ENCODE data around the gene GDPD4.
"Not testable (repeated sequence)": the region's sequence is repeated elsewhere in the genome, so short reads cannot be mapped to it uniquely, and the experiment has no call there.

The GDPD4 gene, protein sequence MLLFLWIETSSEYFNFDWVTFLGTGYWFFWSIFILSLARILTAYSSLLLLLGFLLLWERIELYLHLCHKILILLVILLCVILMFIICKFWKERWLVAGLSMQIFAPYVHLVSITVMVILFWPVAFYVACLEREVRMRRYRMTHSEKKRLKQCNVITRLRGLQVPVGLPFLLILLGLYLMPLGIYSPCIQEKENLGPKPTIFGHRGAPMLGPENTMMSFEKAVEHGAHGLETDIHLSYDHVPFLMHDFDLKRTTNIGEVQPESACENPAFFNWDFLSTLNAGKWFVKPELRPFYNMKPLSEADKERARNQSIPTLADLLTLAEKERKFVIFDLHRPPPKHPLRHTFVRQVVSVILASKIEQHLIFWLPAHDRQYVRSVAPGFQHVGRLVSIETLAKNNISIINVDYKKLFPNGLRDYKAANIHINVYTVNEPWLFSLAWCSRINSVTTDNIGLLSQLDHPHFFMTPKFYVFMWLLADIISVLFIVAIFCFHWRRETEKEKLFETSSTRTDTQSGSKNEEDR

DNA sequence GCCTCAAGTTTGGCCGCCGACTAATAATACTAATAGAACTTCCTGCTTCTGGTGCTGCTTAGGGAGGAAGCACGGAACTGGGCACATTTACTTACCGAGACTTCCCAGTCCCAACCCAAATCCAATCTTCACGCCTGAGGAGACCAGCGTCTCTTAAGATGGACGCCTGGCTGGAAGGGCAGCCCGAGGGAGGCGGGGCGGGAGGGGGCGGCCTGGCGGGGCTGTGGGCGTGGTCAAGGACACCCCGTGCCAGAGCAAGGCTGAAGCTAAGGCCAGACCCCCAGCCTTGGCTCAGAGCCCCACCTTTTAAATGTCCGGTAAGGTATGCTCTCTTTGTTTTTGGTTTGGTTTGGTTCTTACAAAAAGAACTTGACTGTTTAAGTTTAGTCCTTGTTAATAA is at the start of gene GDPD4:
TSS of gene GDPD4 (minus strand) at position 177 of the 400 bp plus-strand sequence. CDS start 16,549 bp downstream, outside the sequence.
- DNase-seq = no peak

DNA sequence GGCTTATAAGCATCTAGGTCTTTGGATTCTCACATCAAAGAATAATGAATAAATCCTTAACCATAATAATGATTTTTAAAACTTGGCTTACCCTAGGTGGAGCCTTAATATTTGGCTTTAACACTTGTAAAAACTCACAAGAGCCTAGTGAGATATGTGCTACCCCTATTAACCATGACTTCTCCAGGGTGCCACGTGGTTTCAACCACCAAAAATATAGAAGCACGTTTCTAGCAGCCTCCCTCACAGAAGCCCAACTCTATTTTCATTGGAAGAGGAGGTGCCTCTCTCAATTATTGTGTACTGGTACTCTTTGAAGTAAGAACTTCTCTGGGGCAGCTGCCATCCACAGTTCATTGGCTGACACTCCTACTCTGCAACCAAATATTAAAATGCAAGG is 46.5 kb upstream of the GDPD4 start:
- no peak for DNase-seq

DNA sequence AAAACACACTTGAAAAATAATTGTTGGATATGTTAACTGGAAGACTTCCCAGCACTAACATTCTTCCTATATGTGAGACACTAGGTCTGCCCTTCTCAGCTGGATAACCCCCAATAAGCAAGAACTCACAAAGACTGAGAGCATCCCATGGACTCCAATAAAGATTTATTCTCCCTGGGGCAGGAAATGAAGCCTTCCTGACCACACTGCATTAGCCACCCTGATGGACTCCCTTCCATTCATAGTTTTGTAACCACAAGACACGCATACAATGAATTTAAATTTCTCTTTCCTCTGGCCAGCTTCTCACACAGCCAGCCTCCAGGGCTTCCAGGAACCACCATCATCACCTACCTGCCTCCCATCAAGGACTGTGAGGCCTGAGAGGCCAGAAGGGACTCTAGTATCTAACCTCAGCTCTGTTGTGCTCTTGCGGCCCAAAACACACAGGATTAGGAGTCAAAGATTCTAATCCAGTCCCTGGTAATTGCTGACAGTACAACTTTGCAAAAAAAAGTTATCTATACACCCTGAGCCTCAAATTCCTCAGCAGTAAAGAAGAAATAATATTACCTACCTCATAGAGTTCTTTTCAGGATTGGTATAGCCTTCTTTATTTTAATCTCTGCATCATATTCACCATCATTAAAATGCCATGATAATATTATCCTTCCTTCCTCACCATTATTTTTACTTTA is 45.6 kb upstream of the GDPD4 start:
- DNase-seq = no peak

DNA sequence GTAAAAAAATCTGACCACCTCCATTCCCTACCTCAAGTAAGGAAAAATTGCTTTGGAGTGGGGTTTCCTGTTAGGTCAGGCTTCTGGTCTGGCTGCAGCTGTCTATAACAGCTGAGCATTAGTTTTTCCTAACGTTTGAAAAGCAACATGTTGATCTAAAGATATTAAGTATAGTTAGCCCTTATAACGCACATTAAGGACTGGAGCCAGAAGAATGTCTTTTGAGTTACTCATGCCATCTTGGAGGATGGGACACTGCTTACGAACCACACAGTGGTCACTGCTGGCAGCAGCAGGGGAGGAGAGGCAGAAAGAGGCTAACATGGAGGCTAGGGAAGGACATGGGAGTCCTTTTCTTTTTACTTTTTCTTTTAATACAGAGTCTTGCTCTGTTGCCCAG is 44.1 kb upstream of the GDPD4 start:
- no peak for DNase-seq

DNA sequence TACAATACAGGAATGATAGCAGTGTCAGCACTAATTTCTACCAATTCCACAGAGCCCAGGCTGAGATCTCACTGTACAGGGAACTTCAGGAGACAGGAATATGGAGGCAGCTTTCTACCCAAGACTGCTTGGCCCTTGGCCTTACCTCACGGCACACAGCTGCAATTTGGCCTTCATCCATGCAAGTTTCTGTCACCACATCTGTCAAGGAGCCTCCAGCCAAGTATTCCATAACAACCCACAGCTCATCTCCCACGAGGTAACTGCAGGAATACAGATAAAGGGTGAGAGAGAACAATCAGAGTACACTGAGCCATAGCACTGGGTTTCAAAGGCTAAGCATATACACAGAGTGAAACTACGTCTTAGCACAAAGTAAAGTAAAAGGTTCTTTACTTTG is 39.0 kb upstream of the GDPD4 start:
- DNase-seq = no peak

DNA sequence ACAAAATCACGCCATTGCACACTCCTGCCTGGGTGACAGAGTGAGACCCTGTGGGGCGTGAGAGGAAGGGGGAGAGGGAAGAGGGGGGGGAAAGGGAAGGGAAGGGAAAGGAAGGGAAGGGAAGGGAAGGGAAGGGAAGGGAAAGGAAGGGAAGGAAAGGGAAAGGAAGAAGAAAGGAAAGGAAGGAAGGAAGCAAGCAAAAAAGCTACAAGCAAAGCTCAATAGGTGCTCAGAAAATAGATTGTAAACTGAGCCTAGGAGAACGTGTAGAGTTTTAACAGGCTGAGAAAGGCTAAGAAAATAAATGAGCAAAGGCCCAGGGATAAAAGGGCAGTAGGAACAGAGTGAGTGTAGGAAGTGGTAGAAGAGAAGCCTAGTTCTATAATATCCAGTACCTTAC is 30.8 kb upstream of the GDPD4 start:
- no peak for DNase-seq

DNA sequence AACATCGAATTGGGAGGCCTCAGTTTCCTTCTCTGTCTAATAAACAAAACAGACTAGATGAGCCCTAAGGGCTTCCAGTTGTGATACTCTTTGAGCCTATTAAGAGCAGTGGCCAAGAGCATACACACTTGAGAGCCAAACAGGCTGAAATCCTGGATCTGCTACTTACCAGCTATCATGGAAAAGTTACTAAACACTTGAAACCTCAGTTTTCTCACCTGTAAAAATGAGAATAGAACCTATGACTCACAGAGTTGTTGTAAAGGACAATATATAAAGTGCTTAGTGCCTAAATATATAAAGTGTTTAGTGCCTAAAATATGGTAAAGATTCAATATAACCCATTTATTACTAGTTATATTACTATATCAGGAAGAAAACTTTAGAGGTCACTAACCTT is 23.7 kb upstream of the GDPD4 start:
- DNase-seq = no peak

DNA sequence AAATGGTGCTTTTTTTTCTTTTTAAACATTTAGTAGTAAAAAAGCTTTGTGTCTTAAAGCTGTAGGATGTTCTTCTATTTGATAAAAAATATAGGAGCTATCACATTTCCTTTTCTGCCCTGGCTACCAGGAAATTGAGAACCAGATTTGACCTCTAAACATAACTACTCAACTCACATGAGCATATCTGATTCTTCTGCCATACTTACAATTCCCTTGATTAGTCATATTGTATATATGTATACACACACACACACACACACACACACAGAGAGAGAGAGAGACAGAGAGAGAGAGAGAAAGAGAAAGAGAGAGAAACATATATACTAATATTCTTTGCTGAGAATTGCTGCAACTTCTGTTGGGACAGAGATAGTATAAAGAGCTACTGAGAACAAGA is 23.0 kb upstream of the GDPD4 start:
- DNase-seq = no peak

DNA sequence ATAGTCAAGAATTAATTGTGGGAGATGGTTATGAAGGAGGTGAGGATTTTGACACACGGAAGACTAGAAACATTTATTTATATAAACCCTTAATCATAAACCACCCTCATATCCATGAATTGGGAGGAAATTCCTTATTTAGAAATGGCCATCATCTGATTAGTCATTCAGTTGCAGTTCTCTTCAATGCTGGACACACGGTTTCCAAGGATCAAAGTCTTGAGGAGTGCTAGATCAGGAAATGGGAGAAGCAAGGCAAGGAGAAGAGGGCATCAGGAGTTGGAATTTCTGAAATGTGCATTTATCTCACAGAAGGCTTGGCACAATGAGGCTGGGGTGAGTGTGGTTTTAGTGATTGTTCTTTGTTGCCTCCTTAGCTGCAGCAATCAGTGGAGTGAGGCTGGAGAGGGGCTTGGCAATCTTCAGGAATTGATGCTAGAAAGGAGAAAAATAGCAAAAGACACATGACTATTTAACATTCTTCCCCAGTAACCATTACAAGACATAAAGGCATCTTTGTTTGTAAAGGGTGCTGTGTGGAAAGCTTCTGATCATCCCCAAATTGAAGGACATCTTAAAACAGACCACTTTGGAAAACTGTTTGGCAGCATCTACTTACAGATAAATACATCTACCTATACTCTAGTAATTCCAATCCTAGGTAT is 21.6 kb upstream of the GDPD4 start:
- no peak for DNase-seq

DNA sequence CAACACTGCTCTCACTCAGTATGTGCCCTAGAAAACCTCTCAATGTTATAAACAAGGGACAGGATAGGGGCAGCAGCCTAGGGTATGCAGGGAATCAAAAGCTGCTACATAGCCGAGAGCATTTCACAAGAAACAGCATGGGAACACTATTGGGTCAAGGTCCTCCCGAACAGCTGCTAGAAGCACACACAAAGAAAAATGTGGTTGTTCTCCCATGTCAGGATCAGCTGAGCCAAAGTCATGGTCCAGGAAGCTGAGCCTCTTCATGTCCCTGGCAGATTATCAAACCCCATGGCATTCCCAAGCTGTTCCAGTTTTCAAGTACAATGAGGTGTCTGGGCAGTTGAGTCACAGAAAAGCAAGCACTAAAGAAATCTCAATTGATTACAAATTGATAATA is 21.0 kb upstream of the GDPD4 start:
- no peak for DNase-seq

DNA sequence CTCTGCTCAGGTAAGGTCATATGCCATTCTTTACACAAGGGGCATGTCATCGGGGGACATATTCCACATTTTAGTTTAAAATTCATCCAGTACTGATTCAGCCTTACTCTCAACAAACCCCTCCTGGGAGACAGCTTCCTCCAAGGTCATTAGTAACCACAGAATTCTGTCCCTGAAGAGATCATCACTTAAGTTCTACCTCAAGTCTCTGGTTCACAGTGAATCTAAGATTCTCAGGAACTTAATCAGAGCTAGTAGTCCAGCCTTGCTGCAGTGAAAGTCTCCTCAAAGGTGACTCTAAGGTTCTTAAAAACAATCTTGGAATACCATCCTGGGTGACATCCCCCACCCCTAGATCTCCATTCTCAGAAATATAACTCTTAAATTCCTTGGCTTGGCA is 18.9 kb upstream of the GDPD4 start:
- DNase-seq = no peak

DNA sequence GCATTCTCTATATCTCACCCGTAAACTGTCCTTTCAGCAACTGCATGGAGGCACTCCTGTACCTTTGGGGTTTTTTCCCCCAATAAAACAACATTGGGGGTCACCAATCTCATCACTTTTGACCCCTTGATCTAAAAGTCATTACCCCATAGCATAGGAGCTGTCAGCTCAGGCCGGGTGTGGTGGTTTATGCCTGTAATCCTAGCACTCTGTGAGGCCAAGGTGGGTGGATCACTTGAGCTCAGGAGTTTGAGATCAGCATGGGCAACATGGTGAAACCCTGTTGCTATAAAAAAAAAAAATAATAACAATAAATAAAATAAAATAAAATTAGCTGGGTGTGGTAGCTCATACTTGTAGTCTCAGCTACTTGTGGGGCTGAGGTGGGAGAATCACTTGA is 17.1 kb upstream of the GDPD4 start:
- DNase-seq = no peak

DNA sequence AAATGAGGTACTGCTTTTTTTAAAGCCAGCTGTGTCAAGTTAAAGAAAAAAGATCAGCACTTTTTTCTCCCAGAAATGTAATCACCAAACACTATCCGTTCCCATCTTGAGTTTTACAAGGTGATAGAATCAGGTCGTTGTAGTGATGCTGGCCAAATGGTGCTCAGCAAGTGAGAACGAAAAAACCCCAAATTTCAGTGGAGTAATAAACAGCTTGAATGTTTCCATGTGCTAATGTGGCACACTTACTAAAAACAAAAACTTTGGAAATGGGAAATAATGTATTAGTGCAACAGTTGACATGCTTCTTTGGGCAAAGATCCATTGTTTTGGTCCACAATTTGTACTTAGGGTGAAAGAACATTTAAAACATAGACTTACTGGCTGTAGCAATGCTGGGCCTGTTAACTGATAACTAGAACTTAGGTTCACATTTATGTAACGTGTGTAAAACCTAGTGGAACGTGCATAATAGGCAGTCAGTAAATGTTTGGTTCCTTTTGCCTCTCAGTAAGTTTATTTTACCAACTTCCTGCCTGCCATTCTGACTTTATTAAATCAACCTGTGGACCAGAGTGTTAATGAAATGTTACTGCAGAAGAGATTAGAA is 15.4 kb upstream of the GDPD4 start:
- DNase-seq = no peak

DNA sequence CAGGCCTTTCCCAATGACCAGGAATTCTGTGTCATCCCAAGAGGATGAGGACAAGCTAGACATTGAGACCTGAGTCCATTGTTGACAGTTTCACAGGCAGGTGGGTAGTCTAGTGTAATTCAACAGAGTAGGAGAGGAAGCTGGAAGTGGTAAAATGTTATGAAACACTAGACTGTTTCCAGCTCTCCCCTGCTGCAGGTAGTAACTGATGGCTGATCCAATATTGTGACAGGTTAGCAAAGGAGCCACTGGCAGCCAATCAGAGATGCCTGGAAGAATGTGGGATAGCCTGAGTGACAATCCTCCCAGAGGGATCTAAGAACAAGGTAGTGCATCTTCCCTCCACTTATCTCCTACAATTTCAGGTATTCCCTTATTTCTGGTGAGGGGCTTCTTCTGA is 10.6 kb upstream of the GDPD4 start:
- no peak for DNase-seq

DNA sequence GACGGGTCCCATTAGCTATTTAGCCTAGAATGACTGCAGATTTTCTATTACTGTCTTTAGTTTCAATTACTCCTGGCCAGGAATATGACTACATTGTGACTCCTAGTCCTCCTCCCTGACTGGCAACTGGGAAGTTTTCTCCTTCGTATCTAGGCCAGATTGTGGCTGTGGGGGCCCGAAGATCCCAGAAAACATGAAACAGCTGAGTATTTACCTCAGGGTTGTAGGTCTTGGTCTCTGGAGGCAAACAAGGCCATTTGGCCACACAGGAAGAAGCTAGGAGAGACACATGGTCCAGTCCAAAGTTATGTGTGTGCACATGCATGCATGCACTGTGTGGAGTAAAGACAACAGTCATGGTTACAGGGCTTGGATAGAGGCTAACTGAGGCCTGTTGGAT is 10.2 kb upstream of the GDPD4 start:
- DNase-seq = no peak

DNA sequence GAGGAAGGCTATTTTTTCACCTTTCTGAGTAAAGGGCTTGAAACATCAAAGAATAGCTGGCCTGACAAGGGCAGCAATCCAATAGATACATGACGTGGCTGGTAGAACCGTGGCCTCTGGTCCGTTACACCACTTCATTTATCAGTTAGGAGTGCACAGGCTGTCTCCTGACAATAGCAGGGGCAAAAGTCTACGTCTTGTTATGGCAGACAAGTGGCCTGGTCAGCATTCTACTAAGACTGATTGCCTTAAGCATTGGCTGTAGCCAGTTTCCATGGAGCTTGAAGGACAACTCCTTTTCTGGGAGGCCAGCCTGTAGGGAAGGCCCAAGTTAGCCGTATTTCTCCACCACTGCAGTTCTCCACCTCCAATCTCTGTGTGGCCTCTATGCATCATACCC is 9.2 kb upstream of the GDPD4 start:
- DNase-seq = no peak

DNA sequence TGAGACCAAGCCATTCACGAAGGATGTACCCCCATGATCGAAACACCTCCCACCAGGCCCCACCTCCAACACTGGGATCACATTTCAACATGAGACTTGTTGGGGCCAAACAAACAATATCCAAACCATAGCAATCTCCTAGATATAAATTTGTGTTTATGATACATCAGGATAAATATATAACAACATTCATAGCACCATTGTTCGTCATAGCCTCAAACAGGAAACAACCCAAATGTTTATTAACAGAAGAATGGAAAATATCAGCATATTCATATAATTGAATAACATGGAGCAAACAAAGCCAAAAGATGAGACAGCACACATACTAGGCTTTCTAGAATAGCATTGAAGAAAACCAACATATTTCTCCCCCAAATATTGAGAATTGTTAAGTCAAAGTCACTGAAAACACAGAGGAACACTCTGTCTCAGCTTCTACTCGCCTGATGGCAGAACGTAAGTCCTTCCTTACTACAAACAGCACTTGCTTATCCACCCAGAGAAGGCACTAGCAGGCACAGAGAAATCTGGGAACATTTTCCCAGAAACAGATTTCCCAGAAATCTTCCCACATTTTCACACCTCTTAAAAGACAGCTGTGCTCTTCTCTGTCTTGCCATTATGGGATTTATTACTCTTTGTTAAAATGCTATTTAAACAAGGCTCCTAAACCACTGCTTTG is 8.1 kb upstream of the GDPD4 start:
- DNase-seq = no peak

DNA sequence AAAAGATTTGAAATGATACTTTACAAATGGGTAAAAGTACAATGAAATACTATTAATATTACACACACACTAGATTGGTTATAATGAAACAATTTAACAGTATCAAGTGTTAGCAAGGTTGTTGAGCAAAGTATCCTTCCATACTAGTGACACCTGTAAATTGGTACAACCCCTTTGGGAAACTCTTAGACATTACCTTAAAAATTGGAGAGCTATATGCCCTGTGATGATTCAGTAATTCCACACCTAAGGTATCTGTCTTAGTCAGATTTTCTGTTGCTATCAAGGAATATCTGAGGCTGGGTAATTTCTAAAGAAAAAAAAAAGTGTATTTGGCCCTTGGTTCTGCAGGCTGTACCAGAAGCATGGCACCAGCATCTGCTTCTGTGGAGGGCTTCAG is 7.4 kb upstream of the GDPD4 start:
- no peak for DNase-seq

DNA sequence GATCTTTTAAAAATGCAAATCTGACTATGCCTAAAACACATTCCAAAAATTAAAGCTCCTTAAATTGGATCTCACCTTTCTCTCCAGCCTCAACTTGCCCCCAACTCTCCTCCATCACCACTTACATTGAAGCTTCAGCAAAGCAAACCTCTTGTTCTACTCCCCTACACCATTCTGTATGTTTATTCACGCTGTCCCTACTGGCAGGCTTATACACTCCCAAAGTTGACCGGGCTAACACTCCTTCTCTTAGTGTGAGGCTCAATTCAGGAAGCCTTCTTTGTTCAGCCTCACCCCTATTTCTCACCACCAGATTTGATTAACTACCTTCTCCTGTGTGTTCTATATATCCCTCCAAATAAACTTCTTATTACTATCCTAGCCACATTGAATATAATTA is 1.8 kb upstream of the GDPD4 start:
- no peak for DNase-seq

DNA sequence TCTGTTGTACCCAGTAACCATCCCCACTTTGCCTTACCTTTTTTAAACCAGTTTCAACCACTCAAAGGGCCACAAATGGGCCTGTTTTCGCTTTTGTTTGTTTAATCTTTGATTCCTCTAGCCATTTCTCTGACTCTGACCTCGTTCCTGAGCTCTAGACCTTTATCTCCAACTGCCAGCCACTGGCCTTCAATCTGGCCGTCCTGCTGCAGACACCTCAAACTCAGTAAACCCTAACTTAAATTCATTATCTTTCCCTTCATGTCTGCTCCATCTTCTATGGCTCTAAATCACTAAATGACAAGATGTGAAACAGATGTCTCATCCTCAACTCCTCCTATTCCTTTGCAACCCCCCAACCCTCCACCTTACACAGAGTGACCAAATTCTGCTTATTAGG is 1.3 kb upstream of the GDPD4 start:
- no peak for DNase-seq

DNA sequence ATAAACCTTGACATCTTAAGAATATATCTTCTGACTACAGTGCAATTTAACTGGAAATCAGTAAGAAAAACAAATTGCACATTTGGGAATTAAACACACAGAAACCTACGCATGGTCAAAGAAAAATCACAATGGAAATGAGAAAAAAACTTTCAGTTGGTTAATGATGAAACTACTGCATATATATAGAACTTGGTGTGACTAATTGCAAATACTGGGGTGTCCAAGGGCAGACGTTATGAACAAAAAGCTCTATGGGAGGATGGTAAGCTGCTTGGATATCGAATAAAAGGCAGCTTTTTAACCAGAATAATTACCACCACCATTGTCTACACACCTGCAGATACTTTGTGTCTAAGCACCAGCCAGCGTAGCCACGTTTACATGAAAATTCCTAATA is 791 bp downstream of the GDPD4 start:
- DNase-seq = no peak

DNA sequence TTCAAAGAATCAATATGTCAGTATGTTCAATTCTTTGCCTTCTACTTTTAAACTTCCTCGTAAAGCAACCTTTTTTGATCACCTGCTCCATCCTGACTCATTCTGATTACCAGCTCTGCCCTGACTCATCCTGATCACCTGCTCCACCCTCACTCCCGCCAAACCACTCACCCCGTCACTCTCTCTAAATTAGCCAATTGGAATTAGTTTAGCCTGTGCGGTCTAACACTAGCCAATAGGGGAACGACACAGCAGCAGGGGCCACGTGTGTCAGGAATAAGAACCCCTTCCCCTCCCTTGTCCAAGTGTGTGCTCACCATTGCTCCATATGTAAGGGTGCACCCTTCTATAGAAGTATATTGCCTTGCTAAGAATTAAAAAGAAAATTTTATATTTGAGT is 1.5 kb downstream of the GDPD4 start:
- DNase-seq = not testable (repeated sequence)

DNA sequence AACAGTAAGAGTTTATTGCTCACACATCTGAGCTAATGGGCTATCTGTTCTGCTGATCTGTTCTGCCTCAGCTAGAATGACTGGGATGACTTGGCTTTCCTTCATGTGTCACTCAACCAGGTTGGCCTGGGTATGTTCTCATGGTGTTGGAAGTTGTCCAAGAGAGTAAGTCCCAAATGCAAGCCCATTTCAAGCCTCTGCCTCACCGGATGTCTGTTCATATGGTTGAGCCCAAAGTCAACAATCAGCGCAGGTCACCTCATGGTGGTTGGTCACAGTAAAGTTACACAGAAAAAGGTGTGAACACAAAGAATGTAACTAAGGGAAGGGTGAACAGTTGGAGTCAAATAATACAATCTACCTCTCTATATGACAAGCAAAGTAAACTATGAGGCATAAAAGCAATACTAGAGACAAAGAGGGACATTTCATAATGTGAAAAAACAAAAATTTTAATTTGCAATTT is 1.9 kb downstream of the GDPD4 start:
- DNase-seq = no peak

Data from cortex of kidney (tissue), 1 donor.